Muscle layer of colon (tissue), 2 donors: ENCODE results near the gene WDCP.
A peak's percentile ranks its signal among the peaks of the same experiment; 100 is the strongest.

Source experiments
- H3K27ac ChIP-seq: one replicate; pipeline ENCODE4 v1.7.0; 2013; ENCODE audit warnings: low read depth, mild to moderate bottlenecking, low read length, moderate library complexity
- H3K27me3 ChIP-seq, 2 donors: one replicate each; pipeline ENCODE4 v1.7.0; 2013; ENCODE audit warnings: low read length in 2 of 2, mild to moderate bottlenecking in 2 of 2; ENCODE audit not compliant: insufficient read depth in 2 of 2, control insufficient read depth in 1 of 2
- H3K36me3 ChIP-seq: one replicate; pipeline ENCODE4 v1.7.0; 2013; ENCODE audit warnings: mild to moderate bottlenecking, low read length; ENCODE audit not compliant: insufficient read depth
- H3K4me1 ChIP-seq: one replicate; pipeline ENCODE4 v1.7.0; 2013; ENCODE audit warnings: mild to moderate bottlenecking, low read length; ENCODE audit not compliant: insufficient read depth
- H3K4me3 ChIP-seq, 2 donors: one replicate each; pipeline ENCODE4 v1.7.0; 2013; ENCODE audit warnings: low read length in 2 of 2, low read depth in 1 of 2, mild to moderate bottlenecking in 1 of 2, moderate library complexity in 1 of 2
- H3K9ac ChIP-seq: one replicate; pipeline ENCODE4 v1.7.0; 2013; ENCODE audit warnings: low read length
- H3K9me3 ChIP-seq: one replicate; pipeline ENCODE4 v1.7.0; 2013; ENCODE audit warnings: mild to moderate bottlenecking, low read length
- donor health status: abdominal sarcoma.
- donor health status: Adenocarcinoma of cecum.

Gene WDCP

GRCh38 chr2:24080701-24081100 lies 33.5 kb upstream of the WDCP start:
- no peak overlapping the region for H3K4me3 ChIP-seq
- H3K36me3 ChIP-seq, result peaks cover 31% of the 10 kb centered on the region
- H3K9me3 ChIP-seq, result no peaks in the 10 kb centered on the region
- peaks cover 23% of the 10 kb centered on the region for H3K4me1 ChIP-seq
- no peak overlapping the region for H3K27ac ChIP-seq
- no peaks in the 10 kb centered on the region for H3K27me3 ChIP-seq
- H3K9ac ChIP-seq, result no peak overlapping the region

- Histone ChIP-seq H3K4me3 (peak overlapping the region; percentile 72 to 78), H3K9ac (peak overlapping the region; percentile 27), H3K4me1 (peaks cover 16% of the 10 kb centered on the region), H3K27ac (peak overlapping the region; percentile 80), H3K9me3 (no peaks in the 10 kb centered on the region), H3K27me3 (no peaks in the 10 kb centered on the region), H3K36me3 (peaks cover 33% of the 10 kb centered on the region)
Measured at GRCh38 chr2:24077879-24078278, 30.7 kb upstream of the WDCP start.

GRCh38 chr2:24077535-24077877 lies 30.3 kb upstream of the WDCP start:
- Histone ChIP-seq H3K36me3 (peaks cover 32% of the 10 kb centered on the region), H3K4me1 (peaks cover 14% of the 10 kb centered on the region), H3K9ac (peak overlapping the region; percentile 27), H3K27ac (peak overlapping the region; percentile 80), H3K27me3 (no peaks in the 10 kb centered on the region), H3K4me3 (peak overlapping the region; percentile 72 to 78), H3K9me3 (no peaks in the 10 kb centered on the region)

- peak overlapping the region; percentile 80 for H3K27ac ChIP-seq
- H3K4me1 ChIP-seq, result peaks cover 14% of the 10 kb centered on the region
- H3K9me3 ChIP-seq, result no peaks in the 10 kb centered on the region
- no peaks in the 10 kb centered on the region for H3K27me3 ChIP-seq
- peak overlapping the region; percentile 72 to 78 for H3K4me3 ChIP-seq
- peaks cover 29% of the 10 kb centered on the region for H3K36me3 ChIP-seq
- peak overlapping the region; percentile 27 for H3K9ac ChIP-seq
Measured at GRCh38 chr2:24076849-24077534, 29.8 kb upstream of the WDCP start.

- H3K27me3 ChIP-seq, result no peaks in the 10 kb centered on the region
Measured at GRCh38 chr2:24075915-24076848, 29.0 kb upstream of the WDCP start, which contains the start of gene SF3B6. Gene SF3B6 (minus strand): TSS chr2:24076326. CDS start chr2:24076229, 97 bp downstream.

GRCh38 chr2:24075259-24075658 lies 28.1 kb upstream of the WDCP start:
- Histone ChIP-seq H3K4me1 (peaks cover 14% of the 10 kb centered on the region), H3K27me3 (no peaks in the 10 kb centered on the region), H3K27ac (peak overlapping the region; percentile 80), H3K9ac (peak overlapping the region; percentile 74), H3K4me3 (peak overlapping the region; percentile 72 to 78), H3K9me3 (no peaks in the 10 kb centered on the region), H3K36me3 (peaks cover 23% of the 10 kb centered on the region)

More at GRCh38 chr2:24075915-24076848, 29.0 kb upstream of the WDCP start, which contains the start of gene SF3B6:
- H3K9ac ChIP-seq, result peak within 1 kb of the TSS; percentile 74
- peaks cover 26% of the 10 kb centered on the region for H3K36me3 ChIP-seq
- H3K4me1 ChIP-seq, result peaks cover 14% of the 10 kb centered on the region
- H3K27ac ChIP-seq, result peak within 1 kb of the TSS; percentile 80
- peak within 1 kb of the TSS; percentile 72 to 78 for H3K4me3 ChIP-seq
- no peaks in the 10 kb centered on the region for H3K9me3 ChIP-seq

- Histone ChIP-seq H3K36me3 (peaks cover 21% of the 10 kb centered on the region), H3K4me3 (no peak overlapping the region), H3K27me3 (no peaks in the 10 kb centered on the region), H3K9ac (no peak overlapping the region), H3K27ac (no peak overlapping the region), H3K9me3 (no peaks in the 10 kb centered on the region), H3K4me1 (peaks cover 14% of the 10 kb centered on the region)
Measured at GRCh38 chr2:24073816-24074215, 26.6 kb upstream of the WDCP start.

- H3K36me3 ChIP-seq, result peaks cover 24% of the 10 kb centered on the region
- peaks cover 8% of the 10 kb centered on the region for H3K4me1 ChIP-seq
- H3K9me3 ChIP-seq, result no peaks in the 10 kb centered on the region
- H3K4me3 ChIP-seq, result no peak overlapping the region
- no peak overlapping the region for H3K9ac ChIP-seq
- H3K27ac ChIP-seq, result no peak overlapping the region
- no peaks in the 10 kb centered on the region for H3K27me3 ChIP-seq
Measured at GRCh38 chr2:24072259-24072658, 25.1 kb upstream of the WDCP start.

- Histone ChIP-seq H3K27me3 (no peaks in the 10 kb centered on the region), H3K4me1 (no peaks in the 10 kb centered on the region), H3K9me3 (no peaks in the 10 kb centered on the region), H3K27ac (no peak overlapping the region), H3K4me3 (no peak overlapping the region), H3K36me3 (peaks cover 23% of the 10 kb centered on the region), H3K9ac (no peak overlapping the region)
Measured at GRCh38 chr2:24065341-24065740, 18.1 kb upstream of the WDCP start.

- H3K27me3 ChIP-seq, result no peaks in the 10 kb centered on the region
- H3K9me3 ChIP-seq, result no peaks in the 10 kb centered on the region
- no peaks in the 10 kb centered on the region for H3K36me3 ChIP-seq
- H3K4me1 ChIP-seq, result no peaks in the 10 kb centered on the region
- no peak overlapping the region for H3K9ac ChIP-seq
- H3K27ac ChIP-seq, result no peak overlapping the region
- H3K4me3 ChIP-seq, result no peak overlapping the region
Measured at GRCh38 chr2:24058564-24059271, 11.5 kb upstream of the WDCP start.

- Histone ChIP-seq H3K27me3 (no peaks in the 10 kb centered on the region), H3K4me3 (no peak overlapping the region)
Measured at GRCh38 chr2:24055750-24056149, 8.6 kb upstream of the WDCP start.

More at GRCh38 chr2:24055750-24056149, 8.6 kb upstream of the WDCP start:
- no peaks in the 10 kb centered on the region for H3K4me1 ChIP-seq
- H3K27ac ChIP-seq, result no peak overlapping the region
- H3K9me3 ChIP-seq, result no peaks in the 10 kb centered on the region
- no peak overlapping the region for H3K9ac ChIP-seq
- H3K36me3 ChIP-seq, result no peaks in the 10 kb centered on the region
